Inflammatory macrophage treated with lipopolysaccharide for 4 hours (primary cell): ENCODE measurements around the gene HOXD4.

Experiments
- DNase-seq: peaks from one replicate; pipeline ENCODE4 v3.0.0-alpha.2; 2020

HOXD4 gene

GRCh38 chr2:176145085-176145969 is 6.0 kb upstream of the HOXD4 start:
- no peak for DNase-seq

DNA sequence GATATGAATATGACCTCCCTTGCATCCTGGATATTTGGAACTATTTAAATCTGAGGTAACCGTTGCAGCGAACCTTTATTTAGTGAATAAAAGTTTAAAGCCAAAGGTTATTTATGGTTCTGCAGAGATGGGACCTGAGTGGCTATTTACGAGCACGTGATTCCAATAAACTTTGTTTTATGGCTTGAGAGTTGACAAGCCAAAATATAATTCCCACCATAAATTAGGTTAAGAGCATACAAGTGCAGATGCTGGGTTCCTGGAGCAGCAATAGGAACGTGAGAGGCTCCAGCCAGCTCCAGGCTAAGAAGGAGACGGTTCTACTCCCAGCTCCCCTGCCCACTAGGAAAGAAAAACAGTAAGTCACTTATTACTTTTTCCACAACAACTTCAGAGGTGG is 5.2 kb upstream of the HOXD4 start:
- no peak for DNase-seq

DNA sequence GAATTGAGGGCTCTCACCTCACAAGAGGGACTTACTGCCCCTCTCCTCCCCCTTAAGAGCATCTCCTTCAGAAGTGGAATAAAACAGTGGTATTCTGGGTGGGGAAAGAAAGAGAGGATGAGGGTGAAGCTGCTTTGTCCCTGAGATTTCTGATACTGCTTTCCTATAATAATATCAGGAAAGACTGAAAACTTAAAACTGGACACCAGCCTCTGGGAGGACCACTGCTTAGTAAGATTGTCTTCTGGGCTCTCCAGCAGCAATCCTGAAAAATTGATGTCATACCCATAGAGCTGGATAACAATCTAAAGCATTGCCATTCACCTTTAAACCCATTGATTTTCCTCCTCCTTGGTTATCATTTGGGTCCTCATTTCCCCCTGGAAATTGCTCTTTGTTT is 4.7 kb upstream of the HOXD4 start:
- no peak for DNase-seq

DNA sequence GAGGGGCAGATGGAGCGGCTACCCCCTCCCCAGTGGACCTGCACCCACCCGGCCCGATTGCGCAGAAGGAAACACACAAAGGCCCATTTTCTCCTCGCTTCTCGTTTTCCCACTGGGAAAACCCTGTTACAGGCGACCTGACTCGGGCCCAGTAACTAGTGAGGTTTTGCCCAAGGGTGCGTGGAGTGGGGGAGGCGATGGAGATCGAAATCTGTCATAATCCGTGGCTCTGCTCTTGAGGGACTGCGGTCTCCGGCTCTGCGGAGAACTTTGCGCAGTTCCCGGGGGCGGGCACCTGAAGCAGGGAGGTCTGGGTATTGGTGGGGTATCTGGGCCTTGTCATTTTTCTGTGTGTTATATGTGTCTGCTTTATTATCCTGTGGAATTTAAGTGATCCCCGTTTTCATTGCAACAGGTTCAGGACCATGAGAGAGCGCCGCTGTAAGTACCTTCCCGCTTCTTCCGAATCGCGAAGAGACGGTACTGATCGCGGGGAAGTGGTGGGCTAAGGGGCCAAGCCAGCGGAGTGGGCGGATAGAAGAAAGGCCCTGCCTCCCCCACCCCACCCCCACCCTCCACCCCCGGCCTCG is 4.0 kb upstream of the HOXD4 start:
- DNase-seq = no peak

GRCh38 chr2:176147800-176148496 is 3.4 kb upstream of the HOXD4 start:
- no peak for DNase-seq

GRCh38 chr2:176148751-176149421 is 2.5 kb upstream of the HOXD4 start:
- no peak for DNase-seq

DNA sequence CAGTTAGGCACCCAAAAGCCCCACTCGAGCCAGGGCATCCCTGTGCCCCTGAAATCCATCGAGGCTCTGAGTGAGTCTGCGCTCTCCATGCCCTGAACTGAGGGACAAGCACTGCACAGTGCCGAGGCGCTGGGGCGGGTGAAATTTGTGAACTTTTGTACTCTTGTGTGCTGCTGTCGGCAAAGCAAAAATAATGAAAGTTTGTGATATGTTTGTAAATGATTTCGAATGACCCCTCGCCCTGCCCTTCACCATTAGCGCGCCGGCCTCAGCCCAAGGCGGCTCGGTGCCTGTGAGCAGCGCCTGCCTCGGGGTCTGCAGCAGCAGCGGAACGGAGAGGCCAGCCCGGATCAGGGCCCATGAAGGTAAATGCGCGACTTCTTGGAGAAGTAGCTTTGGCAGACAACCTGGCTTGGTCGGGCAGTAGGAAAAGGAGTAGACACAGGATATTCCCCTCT is 1.8 kb upstream of the HOXD4 start:
- DNase-seq = no peak

- no peak for DNase-seq
These were observed 1.3 kb upstream of the HOXD4 start for GRCh38 chr2:176149939-176150583.

DNA sequence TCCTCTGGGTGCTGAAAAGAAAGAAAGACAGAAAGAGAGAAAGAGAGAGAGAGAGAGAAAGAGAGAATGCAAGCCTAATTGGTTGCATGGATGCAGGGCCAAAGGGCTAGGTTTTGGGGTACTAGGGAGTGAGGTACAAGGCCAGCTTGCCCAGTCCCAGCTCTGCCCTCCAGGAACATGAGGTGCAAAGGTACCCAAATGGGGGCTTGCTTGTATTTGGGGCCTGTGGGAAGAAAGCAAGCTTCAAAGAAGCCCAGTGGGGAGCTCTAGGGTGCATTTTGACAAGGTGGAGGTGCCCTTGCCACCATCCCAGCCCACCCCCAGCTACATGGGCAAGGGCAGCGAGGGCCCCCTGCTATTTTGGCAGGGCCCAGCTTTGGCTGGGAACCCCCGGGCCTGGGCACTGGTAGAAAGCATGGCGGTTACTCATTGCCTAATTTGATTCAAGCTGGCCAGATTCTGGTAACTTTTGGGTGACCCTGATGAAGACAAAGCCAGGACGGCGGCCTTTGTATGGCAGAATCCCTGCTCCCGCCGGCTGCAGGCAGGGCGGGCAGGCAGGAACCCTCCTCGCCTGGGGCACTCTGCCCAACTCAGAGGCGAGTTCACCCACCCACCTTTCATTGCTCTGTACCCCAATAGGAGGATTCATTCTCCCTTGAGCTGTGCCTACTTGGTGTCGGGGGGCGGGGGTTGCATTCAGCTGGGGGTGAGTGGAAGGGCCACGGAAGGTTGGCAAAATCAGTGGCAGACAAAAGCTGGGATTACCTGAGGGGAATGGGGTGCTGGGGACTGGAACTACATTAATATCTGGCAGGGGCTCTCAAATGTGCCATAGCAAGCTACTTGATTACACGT is 537 bp upstream of the HOXD4 start:
- DNase-seq = no peak

DNA sequence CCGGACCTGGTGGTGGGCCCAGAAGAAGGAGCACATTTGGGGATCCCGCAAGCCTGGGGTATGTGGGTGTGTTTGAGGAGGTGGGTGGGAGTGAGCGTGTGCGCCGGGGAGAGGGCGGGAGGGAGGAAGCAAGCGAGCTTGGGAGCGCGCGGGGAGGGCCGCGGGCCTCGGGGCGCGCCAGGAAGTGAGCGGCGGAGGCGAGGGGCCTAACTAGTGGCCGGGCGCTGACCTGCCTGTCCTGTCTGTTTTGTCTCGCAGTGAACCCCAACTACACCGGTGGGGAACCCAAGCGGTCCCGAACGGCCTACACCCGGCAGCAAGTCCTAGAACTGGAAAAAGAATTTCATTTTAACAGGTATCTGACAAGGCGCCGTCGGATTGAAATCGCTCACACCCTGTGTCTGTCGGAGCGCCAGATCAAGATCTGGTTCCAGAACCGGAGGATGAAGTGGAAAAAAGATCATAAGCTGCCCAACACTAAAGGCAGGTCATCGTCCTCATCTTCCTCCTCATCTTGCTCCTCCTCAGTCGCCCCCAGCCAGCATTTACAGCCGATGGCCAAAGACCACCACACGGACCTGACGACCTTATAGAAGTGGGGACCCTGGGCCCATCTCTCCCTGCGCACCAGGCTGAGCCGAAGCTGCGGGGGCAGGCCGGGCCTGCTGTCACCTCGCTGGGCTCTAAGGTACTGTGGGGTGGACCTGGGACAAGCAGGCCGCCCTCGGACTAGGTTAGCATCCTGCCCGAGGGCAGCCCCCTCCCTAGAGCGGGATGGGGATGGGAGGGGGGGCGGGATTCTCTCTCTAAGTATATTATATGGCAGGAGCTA is 1.2 kb downstream of the HOXD4 start:
- no peak for DNase-seq

GRCh38 chr2:176154576-176155252 is 3.4 kb downstream of the HOXD4 start:
- no peak for DNase-seq

DNA sequence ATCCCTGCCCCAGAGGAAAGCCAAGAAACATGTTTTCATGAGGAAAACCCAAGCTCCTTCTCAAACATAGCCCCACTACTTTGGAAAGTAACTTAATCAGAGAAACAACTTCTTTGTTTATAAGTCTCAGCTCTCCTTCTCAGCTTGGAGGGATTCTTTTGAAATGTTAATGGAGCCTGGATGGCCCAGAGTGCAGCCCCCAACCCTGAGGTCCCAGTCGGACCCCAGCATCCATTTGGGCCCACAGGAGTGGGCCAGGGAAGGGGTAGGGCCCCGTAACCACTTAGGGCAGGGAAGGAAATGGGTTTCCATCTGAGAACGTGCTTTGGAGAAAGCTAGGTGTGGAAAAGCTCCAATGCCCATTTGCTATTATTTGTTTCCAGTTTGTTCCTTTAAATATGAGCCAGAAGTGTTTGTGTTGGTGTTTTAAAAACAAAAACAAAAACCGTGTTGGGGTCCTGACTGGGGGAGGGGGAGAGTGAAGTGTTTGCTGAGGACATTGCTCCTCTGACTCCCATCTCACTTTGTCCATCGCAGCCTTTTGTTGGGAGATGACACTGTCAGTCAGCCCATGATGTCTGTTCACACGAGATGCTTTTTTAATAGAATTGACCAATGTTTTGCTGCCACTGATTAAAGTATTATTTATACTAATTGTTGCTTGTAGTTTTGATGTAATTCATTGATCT is 4.2 kb downstream of the HOXD4 start:
- no peak for DNase-seq

- DNase-seq = no peak
These were observed 5.0 kb downstream of the HOXD4 start for GRCh38 chr2:176156301-176156806.

DNA sequence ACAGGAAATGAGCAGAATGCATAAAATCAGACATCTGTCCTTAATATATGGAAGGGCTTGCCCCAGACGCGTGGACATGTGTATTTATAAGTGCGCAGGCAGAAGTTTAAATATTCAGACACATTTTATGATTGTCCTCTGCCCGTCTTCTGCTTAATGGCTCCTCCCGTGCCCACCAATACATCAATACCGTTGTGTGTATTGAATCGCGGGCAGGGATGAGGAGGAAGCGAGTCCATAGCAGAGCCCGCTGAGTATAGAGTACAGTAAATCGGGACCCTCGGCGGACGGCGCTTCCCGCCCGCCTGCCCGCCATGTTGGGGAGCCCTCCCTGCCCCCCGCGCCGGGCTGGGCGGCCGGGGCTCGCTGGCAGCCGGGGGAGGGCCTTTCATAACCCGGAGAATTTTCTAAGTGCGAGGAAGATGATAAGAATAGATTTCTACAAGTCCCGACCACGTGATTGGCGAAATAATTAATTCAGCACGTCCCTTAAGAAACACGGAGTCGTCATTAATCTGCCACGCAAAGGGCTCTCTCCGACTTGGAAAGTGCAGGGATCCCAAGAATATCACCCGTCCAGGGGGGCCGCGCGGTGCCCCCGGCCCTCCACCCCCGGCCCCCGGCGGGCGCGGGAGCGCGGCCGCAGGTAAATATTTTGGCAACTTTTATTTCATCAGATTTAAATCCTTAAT is 5.6 kb downstream of the HOXD4 start, which contains the start of gene HOXD3:
Gene HOXD3, plus strand, starts transcription at position 501 of the 692 bp plus-strand sequence. CDS start 11,808 bp downstream, outside the sequence.
- DNase-seq = no peak

GRCh38 chr2:176157499-176158185 is 6.3 kb downstream of the HOXD4 start:
- DNase-seq = no peak

- no peak for DNase-seq
These were observed 6.8 kb downstream of the HOXD4 start for GRCh38 chr2:176158186-176158591.

DNA sequence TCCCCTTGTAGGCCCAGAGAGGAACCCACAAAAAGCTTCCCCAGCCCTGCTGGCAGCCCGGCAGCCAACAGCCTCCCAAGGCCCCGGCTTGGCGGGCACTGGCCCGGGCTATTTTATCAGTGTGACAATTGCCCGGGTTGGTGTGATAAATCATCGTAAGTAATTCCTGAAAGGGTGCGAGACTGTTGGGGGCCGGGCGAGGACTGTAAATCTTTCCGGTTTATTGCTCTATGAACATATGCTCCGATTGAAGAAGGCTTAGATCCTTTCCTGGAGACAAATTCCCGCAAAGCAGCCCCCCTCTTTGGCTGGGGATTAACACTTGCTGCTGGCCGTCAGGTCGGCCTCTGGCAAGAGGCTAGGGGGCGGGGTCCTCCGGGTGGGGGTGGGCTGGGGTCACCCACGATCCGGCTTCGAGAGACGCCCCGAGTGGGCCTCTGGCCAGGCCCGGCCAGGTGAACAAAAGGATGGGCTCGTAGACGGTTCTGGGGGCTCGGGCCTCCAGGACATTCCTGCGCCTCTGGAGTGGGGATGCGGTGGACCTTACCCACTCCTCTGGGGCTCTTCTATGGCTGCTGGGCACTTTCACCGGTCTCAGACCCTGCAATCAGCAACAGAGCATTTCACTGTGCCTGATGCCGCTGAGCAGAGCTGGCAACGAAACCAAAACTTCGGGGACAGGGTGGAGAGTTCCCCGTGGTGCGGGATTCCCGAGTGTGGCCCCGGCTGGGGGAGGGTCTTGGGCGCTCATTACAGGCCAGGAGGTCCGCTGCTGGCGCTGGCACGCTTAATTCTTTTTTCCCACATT is 7.7 kb downstream of the HOXD4 start:
- no peak for DNase-seq
